ENCODE data around the gene SMC4.

GRCh38 chr3:160373655-160374054 lies 25.8 kb upstream of the SMC4 start:
- TF ChIP-seq HDAC6 (IDR thresholded peaks at IDR 0.05; ENCODE audit: low read depth, low read length) (no peak), MAX (IDR thresholded peaks at IDR 0.05) (no peak), CTCF (IDR thresholded peaks at IDR 0.05; ENCODE audit: control extremely low read depth in 1 of 3, insufficient read depth in 1 of 3, low read depth in 1 of 3, low read length in 3 of 3) (no peak), POLR2A (IDR thresholded peaks at IDR 0.05; ENCODE audit: control extremely low read depth in 1 of 2, low read depth in 2 of 2, low read length in 2 of 2) (no peak), EGR1 (IDR thresholded peaks at IDR 0.05; ENCODE audit: borderline replicate concordance, low read depth, low read length) (no peak), NRF1 (IDR thresholded peaks at IDR 0.05; ENCODE audit: low read depth, low read length) (no peak), EZH2 (IDR thresholded peaks at IDR 0.05; ENCODE audit: low read depth, low read length, severe bottlenecking) (no peak), JUN (IDR thresholded peaks at IDR 0.05; ENCODE audit: low read depth, low read length) (no peak), ATF2 (IDR thresholded peaks at IDR 0.05; ENCODE audit: low read length) (no peak), RAD21 (IDR thresholded peaks at IDR 0.05 in 1 of 2, conservative IDR thresholded peaks at IDR 0.05 in 1 of 2; ENCODE audit: low read depth in 2 of 2, low read length in 2 of 2) (no peak), RXRA (IDR thresholded peaks at IDR 0.05; ENCODE audit: insufficient read depth, low read depth, low read length) (no peak)
